ENCODE data around the gene NFATC3. TPM values are rescaled to one million over a fixed set of nuclear protein-coding genes. Genes with fewer than 3 reads are reported as not detected.

Gene NFATC3
- total RNA-seq, 4 donors from 2014 or later = 67.7 to 107 (median 71.7) TPM

DNA sequence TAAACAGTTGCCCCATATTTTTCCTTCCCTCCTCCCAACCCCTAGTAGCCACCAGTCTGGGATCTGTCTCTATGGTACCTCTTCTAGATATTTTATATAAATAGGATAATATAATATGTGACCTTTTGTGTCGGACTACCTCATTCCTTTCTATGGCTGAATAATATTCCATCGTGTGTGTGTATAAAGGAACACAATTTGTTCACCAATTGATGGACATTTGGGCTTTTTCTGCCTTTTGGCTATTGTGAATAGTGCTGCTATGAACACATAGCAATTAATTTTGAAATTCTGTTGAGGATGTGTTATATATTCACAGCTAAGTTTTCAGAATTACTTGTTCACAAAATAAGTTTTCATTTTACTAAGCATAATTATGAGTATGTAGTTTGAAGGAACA is 2.5 kb downstream of the NFATC3 start:
- no peak overlapping the region for H3K27ac ChIP-seq
- intact Hi-C loops (cut with DNase I) = no loop called here
- WGBS, 2 donors = 83 to 92% methylated on average over 2 of the region's 2 CpGs
- TF ChIP-seq POLR2A (IDR thresholded peaks at IDR 0.05) (no peak), CTCF (IDR thresholded peaks at IDR 0.05) (no peak)
- no peaks in the 10 kb centered on the region for H3K36me3 ChIP-seq
- H3K4me3 ChIP-seq (replicated peaks in 1 of 3) = no peak overlapping the region
- no peaks in the 10 kb centered on the region for H3K27me3 ChIP-seq
- no peak for DNase-seq
- H3K4me1 ChIP-seq = peaks cover 59 to 61% of the 10 kb centered on the region in 2 donors
- no peaks in the 10 kb centered on the region for H3K9me3 ChIP-seq

DNA sequence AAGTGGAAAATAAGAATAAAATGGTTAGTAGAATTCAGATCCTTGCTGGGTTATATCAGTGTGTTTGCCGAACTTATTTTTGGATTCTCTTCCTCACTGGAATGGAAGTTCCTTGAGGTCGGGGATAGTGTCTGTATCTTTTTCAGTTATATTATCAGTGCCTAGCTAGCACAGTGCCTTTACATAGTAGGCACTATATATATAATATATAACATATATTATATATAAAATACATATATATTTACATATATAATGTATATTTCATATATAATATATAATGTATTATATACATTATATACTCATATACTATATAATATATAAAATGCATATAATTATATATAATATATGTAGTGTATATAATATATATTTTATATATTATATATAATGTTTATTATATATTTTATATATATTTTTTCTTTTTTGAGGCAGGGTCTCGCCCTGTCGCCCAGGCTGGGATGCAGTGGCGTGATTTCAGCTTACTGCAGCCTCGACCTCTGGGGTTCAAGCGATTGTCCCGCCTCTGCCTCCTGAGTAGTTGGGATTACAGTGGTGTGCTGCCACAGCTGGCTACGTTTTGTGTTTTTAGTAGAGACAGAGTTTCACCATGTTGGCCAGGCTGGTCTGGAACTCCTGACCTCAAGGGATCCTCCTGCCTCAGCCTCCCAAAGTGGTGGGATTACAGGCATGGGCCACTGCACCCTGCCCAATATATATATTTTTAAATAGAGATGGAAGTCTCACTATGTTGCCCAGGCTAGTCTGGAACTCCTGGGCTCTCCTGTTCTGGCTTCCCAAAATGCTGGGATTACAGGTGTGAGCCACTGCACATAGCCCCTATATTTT is 3.2 kb downstream of the NFATC3 start:
- peak overlapping the region in 1 of 3 donors; percentile 12 for H3K27ac ChIP-seq
- TF ChIP-seq CTCF (IDR thresholded peaks at IDR 0.05) (no peak), POLR2A (IDR thresholded peaks at IDR 0.05) (no peak)
- H3K4me1 ChIP-seq = peaks cover 56 to 57% of the 10 kb centered on the region in 2 donors
- intact Hi-C loops (cut with DNase I) = no loop called here
- H3K9me3 ChIP-seq = no peaks in the 10 kb centered on the region
- H3K4me3 ChIP-seq (replicated peaks in 1 of 3) = no peak overlapping the region
- H3K36me3 ChIP-seq = no peaks in the 10 kb centered on the region
- H3K27me3 ChIP-seq = no peaks in the 10 kb centered on the region
- no peak for DNase-seq
- WGBS, 2 donors = 89% methylated on average over 9 of the region's 9 CpGs

GRCh38 chr16:68089067-68089466 is 3.9 kb downstream of the NFATC3 start:
- Histone ChIP-seq H3K4me3 (replicated peaks in 1 of 3) (no peak overlapping the region), H3K27me3 (no peaks in the 10 kb centered on the region), H3K27ac (peak overlapping the region in 1 of 3 donors; percentile 12), H3K9me3 (no peaks in the 10 kb centered on the region), H3K36me3 (no peaks in the 10 kb centered on the region), H3K4me1 (peaks cover 54 to 57% of the 10 kb centered on the region in 2 donors)
- intact Hi-C loops (cut with DNase I) = no loop called here
- DNase-seq = no peak
- TF ChIP-seq POLR2A (IDR thresholded peaks at IDR 0.05) = no peak
- WGBS, 2 donors = 90 to 95% methylated on average over 4 of the region's 4 CpGs

- Histone ChIP-seq H3K36me3 (no peaks in the 10 kb centered on the region), H3K4me1 (peaks cover 52 to 56% of the 10 kb centered on the region in 2 donors), H3K27ac (no peak overlapping the region), H3K27me3 (no peaks in the 10 kb centered on the region), H3K4me3 (replicated peaks in 1 of 3) (no peak overlapping the region), H3K9me3 (no peaks in the 10 kb centered on the region)
- no peak for DNase-seq
- intact Hi-C loops (cut with DNase I) = no loop called here
- TF ChIP-seq CTCF (IDR thresholded peaks at IDR 0.05) (no peak), POLR2A (IDR thresholded peaks at IDR 0.05) (no peak)
- WGBS, 2 donors = 35 to 53% methylated on average over 3 of the region's 3 CpGs
Measured at GRCh38 chr16:68090130-68090529, 5.0 kb downstream of the NFATC3 start.

GRCh38 chr16:68090533-68090932 is 5.4 kb downstream of the NFATC3 start:
- WGBS, 2 donors = 66 to 69% methylated on average over 3 of the region's 3 CpGs
- Histone ChIP-seq H3K27ac (peak overlapping the region in 1 of 3 donors; percentile 60), H3K4me1 (peaks cover 52 to 60% of the 10 kb centered on the region in 2 donors), H3K36me3 (no peaks in the 10 kb centered on the region), H3K27me3 (no peaks in the 10 kb centered on the region), H3K9me3 (no peaks in the 10 kb centered on the region), H3K4me3 (replicated peaks in 1 of 3) (no peak overlapping the region)
- intact Hi-C loops (cut with DNase I) = no loop called here
- DNase-seq = no peak
- TF ChIP-seq CTCF (IDR thresholded peaks at IDR 0.05) (no peak), POLR2A (IDR thresholded peaks at IDR 0.05) (no peak)
